Measurements from ENCODE around the gene KCNN1. TPM values are rescaled to one million over a fixed set of nuclear protein-coding genes. Genes with fewer than 3 reads are reported as not detected.

The KCNN1 gene
- total RNA-seq, 1 experiment from 2014 or later, result 0.61 TPM

DNA sequence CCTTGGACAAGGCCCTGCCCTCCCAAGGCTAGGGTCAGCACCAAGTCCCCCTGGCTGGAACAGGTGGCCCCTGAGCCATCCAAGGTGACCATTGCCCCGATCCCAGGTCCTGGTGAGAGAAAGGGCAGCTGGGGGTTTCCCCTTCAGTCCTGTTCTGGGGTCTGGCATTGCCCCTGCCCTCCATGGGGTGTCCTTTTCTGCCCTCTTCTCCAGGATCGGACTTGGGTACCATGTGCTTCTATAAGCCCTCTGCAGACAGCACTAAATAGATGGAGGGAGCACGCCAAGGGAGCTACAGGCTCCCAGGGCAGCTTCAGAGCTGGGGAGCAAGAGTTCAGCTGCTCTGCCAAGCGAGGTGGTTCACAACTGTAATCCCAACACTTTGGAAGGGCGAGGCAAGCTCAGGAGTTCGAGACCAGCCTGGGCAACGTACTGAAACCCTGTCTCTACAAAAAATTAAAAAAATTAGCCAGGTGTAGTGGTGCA is 13.5 kb upstream of the KCNN1 start:
- Histone ChIP-seq H3K9ac (ENCODE audit: low read length) (no peak overlapping the region), H3K27ac (ENCODE audit: low read depth, low read length) (no peak overlapping the region), H3K4me3 (replicated peaks in 1 of 2; ENCODE audit: low read depth in 1 of 2, low read length in 2 of 2) (no peak overlapping the region), H4K20me1 (ENCODE audit: insufficient read depth) (no peaks in the 10 kb centered on the region), H3K4me1 (ENCODE audit: control insufficient read depth in 1 of 2, insufficient read depth in 2 of 2, low read length in 2 of 2) (peaks cover 25 to 39% of the 10 kb centered on the region in 2 experiments), H3K79me2 (ENCODE audit: insufficient read depth, low read length) (no peaks in the 10 kb centered on the region), H3K36me3 (ENCODE audit: control insufficient read depth in 1 of 2, insufficient read depth in 2 of 2, low read length in 2 of 2) (no peaks in the 10 kb centered on the region), H2AFZ (ENCODE audit: low read depth, low read length, poor library complexity, severe bottlenecking) (no peak overlapping the region), H3K4me2 (ENCODE audit: low read length) (no peak overlapping the region), H3K9me3 (ENCODE audit: control insufficient read depth in 1 of 2, insufficient read depth in 1 of 2, low read depth in 1 of 2, low read length in 2 of 2) (no peaks in the 10 kb centered on the region), H3K27me3 (ENCODE audit: insufficient read depth, low read length) (peaks cover 5% of the 10 kb centered on the region; the same call in 1 of the 2 replicates), H3K9me2 (ENCODE audit: insufficient read depth) (no peaks in the 10 kb centered on the region)
- ChIA-PET RAD21 (ENCODE audit: low non-redundant PET in 1 of 2, low total read pairs in 2 of 2, uncharacterized antibody in 2 of 2, unreplicated experiment in 2 of 2) (no interaction called here), CTCF (interaction anchor here (0.9 to 1.8 kb wide), 2 partner anchors 44 to 326 kb away, joined by 3 to 14 read pairs; no protein-coding TSS in a partner anchor), POLR2A (interaction anchor here (1.1 kb wide), 1 partner anchor 45 kb away, joined by 6 read pairs; no protein-coding TSS in a partner anchor)
- no peak for DNase-seq (ENCODE audit: low read depth, low spot score)
- intact Hi-C loops (cut with micrococcal nuclease), result no loop called here
- TF ChIP-seq TCF7L2 (IDR thresholded peaks at IDR 0.05; ENCODE audit: borderline replicate concordance, extremely low read depth, insufficient read depth, insufficient read length), result no peak
- TF ChIP-seq RAD21 (IDR thresholded peaks at IDR 0.05; ENCODE audit: low read depth), result no peak
- TF ChIP-seq, protein P1, sequence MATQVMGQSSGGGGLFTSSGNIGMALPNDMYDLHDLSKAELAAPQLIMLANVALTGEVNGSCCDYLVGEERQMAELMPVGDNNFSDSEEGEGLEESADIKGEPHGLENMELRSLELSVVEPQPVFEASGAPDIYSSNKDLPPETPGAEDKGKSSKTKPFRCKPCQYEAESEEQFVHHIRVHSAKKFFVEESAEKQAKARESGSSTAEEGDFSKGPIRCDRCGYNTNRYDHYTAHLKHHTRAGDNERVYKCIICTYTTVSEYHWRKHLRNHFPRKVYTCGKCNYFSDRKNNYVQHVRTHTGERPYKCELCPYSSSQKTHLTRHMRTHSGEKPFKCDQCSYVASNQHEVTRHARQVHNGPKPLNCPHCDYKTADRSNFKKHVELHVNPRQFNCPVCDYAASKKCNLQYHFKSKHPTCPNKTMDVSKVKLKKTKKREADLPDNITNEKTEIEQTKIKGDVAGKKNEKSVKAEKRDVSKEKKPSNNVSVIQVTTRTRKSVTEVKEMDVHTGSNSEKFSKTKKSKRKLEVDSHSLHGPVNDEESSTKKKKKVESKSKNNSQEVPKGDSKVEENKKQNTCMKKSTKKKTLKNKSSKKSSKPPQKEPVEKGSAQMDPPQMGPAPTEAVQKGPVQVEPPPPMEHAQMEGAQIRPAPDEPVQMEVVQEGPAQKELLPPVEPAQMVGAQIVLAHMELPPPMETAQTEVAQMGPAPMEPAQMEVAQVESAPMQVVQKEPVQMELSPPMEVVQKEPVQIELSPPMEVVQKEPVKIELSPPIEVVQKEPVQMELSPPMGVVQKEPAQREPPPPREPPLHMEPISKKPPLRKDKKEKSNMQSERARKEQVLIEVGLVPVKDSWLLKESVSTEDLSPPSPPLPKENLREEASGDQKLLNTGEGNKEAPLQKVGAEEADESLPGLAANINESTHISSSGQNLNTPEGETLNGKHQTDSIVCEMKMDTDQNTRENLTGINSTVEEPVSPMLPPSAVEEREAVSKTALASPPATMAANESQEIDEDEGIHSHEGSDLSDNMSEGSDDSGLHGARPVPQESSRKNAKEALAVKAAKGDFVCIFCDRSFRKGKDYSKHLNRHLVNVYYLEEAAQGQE (IDR thresholded peaks at IDR 0.05; ENCODE audit: low read depth), result no peak
- no peak for TF ChIP-seq POLR2AphosphoS5 (IDR thresholded peaks at IDR 0.05; ENCODE audit: low read depth, low read length)
- TF ChIP-seq YY1 (IDR thresholded peaks at IDR 0.05; ENCODE audit: extremely low read depth, insufficient replicate concordance, low read depth, low read length), result no peak
- TF ChIP-seq ZFX (IDR thresholded peaks at IDR 0.05), result no peak
- no peak for TF ChIP-seq FOSL1 (IDR thresholded peaks at IDR 0.05; ENCODE audit: low read depth)
- no peak for ATAC-seq
- no TSS peak for BruUV-seq (replicated peaks)

Data from HCT116 (cell line).